ENCODE data around the gene APOL6. TPM values are rescaled to one million over a fixed set of nuclear protein-coding genes. Genes with fewer than 3 reads are reported as not detected.

APOL6 gene
- total and polyA plus RNA-seq, 2 donors from 2014 or later: 5.5 to 30.2 TPM

DNA sequence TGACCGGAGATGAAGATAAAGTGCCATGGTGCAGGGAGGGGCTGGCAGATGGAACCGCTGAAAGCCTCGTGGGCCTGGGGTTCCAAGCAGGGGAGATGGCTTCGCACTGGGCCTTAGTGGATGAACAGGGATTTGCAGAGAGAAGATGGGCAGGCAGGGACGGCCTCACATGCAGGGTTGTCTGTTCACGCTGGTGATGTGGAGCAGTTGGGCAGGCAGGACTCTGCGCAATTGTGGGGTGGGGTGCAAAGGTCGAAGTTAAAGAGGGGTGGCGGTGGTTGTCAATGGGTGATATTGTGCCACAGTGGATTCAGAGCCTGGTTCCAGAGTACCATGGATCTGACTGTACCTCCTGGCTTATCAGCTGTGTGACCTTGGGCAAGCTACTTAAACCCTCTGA is 39.0 kb upstream of the APOL6 start:
- H3K4me3 ChIP-seq (ENCODE audit: low read length in 3 of 3): no peak overlapping the region
- H3K27ac ChIP-seq (ENCODE audit: low read depth in 2 of 2, low read length in 2 of 2): no peak overlapping the region
- no peaks in the 10 kb centered on the region for H3K9me3 ChIP-seq (ENCODE audit: control insufficient read depth in 2 of 3, insufficient read depth in 1 of 3, low read length in 3 of 3)
- DNase-seq (peak in 1 of 5 donors; percentile 35), FAIRE-seq (no peak)
- H3K9ac ChIP-seq (ENCODE audit: low read length in 3 of 3): no peak overlapping the region
- no peak for TF ChIP-seq CTCF (IDR thresholded peaks at IDR 0.05; ENCODE audit: borderline replicate concordance, extremely low read depth, insufficient read depth)
- intact Hi-C loops (cut with DNase I): no loop called here
- H3K4me1 ChIP-seq (ENCODE audit: control insufficient read depth in 2 of 3, insufficient read depth in 2 of 3, low read depth in 1 of 3, low read length in 3 of 3): no peaks in the 10 kb centered on the region
- no peaks in the 10 kb centered on the region for H3K27me3 ChIP-seq (ENCODE audit: control insufficient read depth, insufficient read depth, low read length)
- H3K36me3 ChIP-seq (ENCODE audit: control insufficient read depth in 2 of 3, insufficient read depth in 3 of 3, low read length in 3 of 3): no peaks in the 10 kb centered on the region

DNA sequence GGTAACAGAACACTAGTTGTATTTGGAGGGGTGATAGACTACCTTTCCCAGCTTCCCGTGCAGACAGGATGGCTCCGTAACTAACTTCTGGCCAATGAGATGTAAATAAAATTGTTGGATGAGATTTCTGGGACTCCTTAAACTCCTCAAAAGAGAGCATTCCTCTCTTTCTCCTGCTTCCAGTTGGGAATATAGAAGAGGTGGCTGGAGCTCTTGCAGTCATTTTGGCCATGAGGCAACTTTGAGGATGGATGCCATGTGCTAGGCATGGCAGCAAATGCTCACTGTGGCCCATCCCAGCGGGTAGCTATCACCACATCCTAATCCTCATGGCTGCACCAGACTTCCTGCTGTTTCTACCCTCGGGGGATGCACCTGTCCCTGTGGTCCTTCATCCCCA is 38.5 kb upstream of the APOL6 start:
- Histone ChIP-seq H3K4me3 (ENCODE audit: low read length in 3 of 3) (no peak overlapping the region), H3K27me3 (ENCODE audit: control insufficient read depth, insufficient read depth, low read length) (no peaks in the 10 kb centered on the region), H3K9ac (ENCODE audit: low read length in 3 of 3) (no peak overlapping the region), H3K27ac (ENCODE audit: low read depth in 2 of 2, low read length in 2 of 2) (no peak overlapping the region), H3K9me3 (ENCODE audit: control insufficient read depth in 2 of 3, insufficient read depth in 1 of 3, low read length in 3 of 3) (no peaks in the 10 kb centered on the region), H3K36me3 (ENCODE audit: control insufficient read depth in 2 of 3, insufficient read depth in 3 of 3, low read length in 3 of 3) (no peaks in the 10 kb centered on the region), H3K4me1 (ENCODE audit: control insufficient read depth in 2 of 3, insufficient read depth in 2 of 3, low read depth in 1 of 3, low read length in 3 of 3) (no peaks in the 10 kb centered on the region)
- no peak for FAIRE-seq
- TF ChIP-seq CTCF (IDR thresholded peaks at IDR 0.05; ENCODE audit: borderline replicate concordance, extremely low read depth, insufficient read depth): no peak
- no peak for DNase-seq
- intact Hi-C loops (cut with DNase I): no loop called here

- no peaks in the 10 kb centered on the region for H3K4me1 ChIP-seq (ENCODE audit: control insufficient read depth in 2 of 3, insufficient read depth in 2 of 3, low read depth in 1 of 3, low read length in 3 of 3)
- no peak overlapping the region for H3K4me3 ChIP-seq (ENCODE audit: low read length in 3 of 3)
- H3K36me3 ChIP-seq (ENCODE audit: control insufficient read depth in 2 of 3, insufficient read depth in 3 of 3, low read length in 3 of 3): no peaks in the 10 kb centered on the region
- peak in 1 of 5 donors; percentile 8 for DNase-seq
- H3K9me3 ChIP-seq (ENCODE audit: control insufficient read depth in 2 of 3, insufficient read depth in 1 of 3, low read length in 3 of 3): no peaks in the 10 kb centered on the region
- no peak for FAIRE-seq
- H3K9ac ChIP-seq (ENCODE audit: low read length in 3 of 3): no peak overlapping the region
- no peak overlapping the region for H3K27ac ChIP-seq (ENCODE audit: low read depth in 2 of 2, low read length in 2 of 2)
- no peak for TF ChIP-seq CTCF (IDR thresholded peaks at IDR 0.05; ENCODE audit: borderline replicate concordance, extremely low read depth, insufficient read depth)
- H3K27me3 ChIP-seq (ENCODE audit: control insufficient read depth, insufficient read depth, low read length): no peaks in the 10 kb centered on the region
- intact Hi-C loops (cut with DNase I): no loop called here
Observed at GRCh38 chr22:35610741-35611140, 37.5 kb upstream of the APOL6 start.

DNA sequence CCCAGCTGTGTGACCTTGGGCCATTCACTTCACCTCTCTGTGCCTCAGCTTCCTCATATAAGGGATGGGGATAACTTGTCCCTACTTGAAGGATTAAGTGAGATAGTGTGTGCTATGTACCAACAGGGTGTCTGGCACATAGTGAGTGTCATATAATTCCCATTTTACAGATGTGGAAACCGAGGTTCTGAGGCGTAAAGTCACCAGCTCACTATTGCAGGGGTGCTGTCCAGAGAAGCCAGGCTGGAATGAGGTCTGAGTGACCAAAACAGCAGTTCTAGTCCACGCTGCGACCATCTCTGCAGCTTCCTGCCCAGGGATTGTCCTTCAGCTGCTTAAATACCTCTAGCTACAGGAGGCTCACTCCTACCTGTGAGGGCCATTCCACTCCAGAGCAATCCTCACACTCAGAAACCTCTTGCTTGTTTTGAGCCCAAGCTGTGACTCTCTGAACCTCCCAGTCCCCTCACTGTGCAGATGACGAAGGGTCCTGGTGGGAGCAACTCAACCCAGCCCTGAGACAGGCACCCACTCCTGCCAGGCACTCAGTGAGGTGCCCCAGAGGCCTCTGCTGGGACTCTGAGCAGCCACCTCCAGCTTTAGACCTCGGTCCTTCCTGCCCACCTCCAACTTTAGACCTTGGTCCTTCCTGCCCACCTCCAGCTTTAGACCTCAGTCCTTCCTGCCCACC is 36.9 kb upstream of the APOL6 start:
- Histone ChIP-seq H3K36me3 (ENCODE audit: control insufficient read depth in 2 of 3, insufficient read depth in 3 of 3, low read length in 3 of 3) (no peaks in the 10 kb centered on the region), H3K4me1 (ENCODE audit: control insufficient read depth in 2 of 3, insufficient read depth in 2 of 3, low read depth in 1 of 3, low read length in 3 of 3) (no peaks in the 10 kb centered on the region), H3K4me3 (ENCODE audit: low read length in 3 of 3) (no peak overlapping the region), H3K9me3 (ENCODE audit: control insufficient read depth in 2 of 3, insufficient read depth in 1 of 3, low read length in 3 of 3) (no peaks in the 10 kb centered on the region), H3K27ac (ENCODE audit: low read depth in 2 of 2, low read length in 2 of 2) (no peak overlapping the region), H3K27me3 (ENCODE audit: control insufficient read depth, insufficient read depth, low read length) (no peaks in the 10 kb centered on the region), H3K9ac (ENCODE audit: low read length in 3 of 3) (no peak overlapping the region)
- peak in 1 of 5 donors; percentile 37 for DNase-seq
- FAIRE-seq: no peak
- TF ChIP-seq CTCF (IDR thresholded peaks at IDR 0.05; ENCODE audit: borderline replicate concordance, extremely low read depth, insufficient read depth): no peak
- intact Hi-C loops (cut with DNase I): no loop called here

Data from kidney (tissue), 14 donors.